HEK293 (cell line): ENCODE results near the gene MDN1.

Source experiments
- HOXD13 ChIP-seq: sonication (generic); formaldehyde crosslinking; IDR thresholded peaks from 2 replicates; pipeline ENCODE4 v1.8.0; 2022; ENCODE audit warnings: missing genetic modification reagents, borderline replicate concordance
- IKZF3 ChIP-seq: fragments of 450-650 bp; IDR thresholded peaks from 2 replicates; pipeline ENCODE4 v1.5.0; 2018; ENCODE audit warnings: missing biosample characterization, mild to moderate bottlenecking, missing genetic modification characterization, moderate library complexity
- KLF9 ChIP-seq: fragments of 450-650 bp; formaldehyde crosslinking; IDR thresholded peaks from 2 replicates; pipeline ENCODE4 v1.5.1; 2016; ENCODE audit warnings: missing biosample characterization, missing genetic modification characterization, low read depth
- OVOL3 ChIP-seq: fragments of 450-650 bp; formaldehyde crosslinking; IDR thresholded peaks from 2 replicates; pipeline ENCODE4 v1.5.1; 2016; ENCODE audit warnings: missing biosample characterization, missing genetic modification characterization
- REPIN1 ChIP-seq: fragments of 450-650 bp; formaldehyde crosslinking; IDR thresholded peaks from 2 replicates; pipeline ENCODE4 v1.5.1; 2017; ENCODE audit warnings: missing biosample characterization, missing genetic modification characterization, low read depth
- SP3 ChIP-seq: fragments of 450-650 bp; formaldehyde crosslinking; IDR thresholded peaks from 2 replicates; pipeline ENCODE4 v1.5.1; 2016; ENCODE audit warnings: missing biosample characterization, missing genetic modification characterization
- SP7 ChIP-seq: fragments of 450-650 bp; formaldehyde crosslinking; IDR thresholded peaks from 2 replicates; pipeline ENCODE4 v1.5.1; 2016; ENCODE audit warnings: missing biosample characterization, missing genetic modification characterization
- ZBTB21 ChIP-seq: fragments of 450-650 bp; formaldehyde crosslinking; IDR thresholded peaks from 2 replicates; pipeline ENCODE4 v1.5.1; 2017; ENCODE audit warnings: missing biosample characterization, missing genetic modification characterization
- ZFHX2 ChIP-seq: fragments of 450-650 bp; formaldehyde crosslinking; conservative IDR thresholded peaks from 2 replicates; pipeline ENCODE4 v1.5.1; 2016; ENCODE audit warnings: missing biosample characterization, missing genetic modification characterization
- ZFP41 ChIP-seq: fragments of 450-650 bp; formaldehyde crosslinking; IDR thresholded peaks from 2 replicates; pipeline ENCODE4 v1.5.1; 2016; ENCODE audit warnings: missing biosample characterization, missing genetic modification characterization, borderline replicate concordance
- ZNF114 ChIP-seq: fragments of 450-650 bp; formaldehyde crosslinking; IDR thresholded peaks from 2 replicates; pipeline ENCODE4 v1.5.0; 2017; ENCODE audit warnings: missing biosample characterization, missing genetic modification characterization
- ZNF169 ChIP-seq: fragments of 450-650 bp; formaldehyde crosslinking; IDR thresholded peaks from 2 replicates; pipeline ENCODE4 v1.5.1; 2016; ENCODE audit warnings: missing biosample characterization, missing genetic modification characterization
- ZNF175 ChIP-seq: fragments of 450-650 bp; formaldehyde crosslinking; IDR thresholded peaks from 2 replicates; pipeline ENCODE4 v1.5.1; 2016; ENCODE audit warnings: missing biosample characterization, missing genetic modification characterization
- ZNF19 ChIP-seq: fragments of 450-650 bp; formaldehyde crosslinking; IDR thresholded peaks from 2 replicates; pipeline ENCODE4; 2016; ENCODE audit warnings: missing biosample characterization, missing genetic modification characterization, low read depth
- ZNF214 ChIP-seq: fragments of 450-650 bp; formaldehyde crosslinking; IDR thresholded peaks from 2 replicates; pipeline ENCODE4 v1.5.1; 2017; ENCODE audit warnings: missing biosample characterization, mild to moderate bottlenecking, missing genetic modification characterization, borderline replicate concordance
- ZNF223 ChIP-seq: fragments of 450-650 bp; formaldehyde crosslinking; IDR thresholded peaks from 2 replicates; pipeline ENCODE4 v1.5.1; 2016; ENCODE audit warnings: missing biosample characterization, missing genetic modification characterization
- ZNF266 ChIP-seq: fragments of 450-650 bp; formaldehyde crosslinking; IDR thresholded peaks from 2 replicates; pipeline ENCODE4 v1.5.1; 2016; ENCODE audit warnings: missing biosample characterization, missing genetic modification characterization, low read depth
- ZNF335 ChIP-seq: fragments of 450-650 bp; formaldehyde crosslinking; conservative IDR thresholded peaks from 2 replicates; pipeline ENCODE4 v1.5.1; 2016; ENCODE audit warnings: missing biosample characterization, missing genetic modification characterization
- ZNF350 ChIP-seq: fragments of 450-650 bp; formaldehyde crosslinking; IDR thresholded peaks from 2 replicates; pipeline ENCODE4 v1.5.0; 2017; ENCODE audit warnings: missing biosample characterization, mild to moderate bottlenecking, missing genetic modification characterization
- ZNF404 ChIP-seq: fragments of 450-650 bp; formaldehyde crosslinking; IDR thresholded peaks from 2 replicates; pipeline ENCODE4 v1.5.1; 2017; ENCODE audit warnings: missing biosample characterization, missing genetic modification characterization
- ZNF530 ChIP-seq: fragments of 450-650 bp; formaldehyde crosslinking; IDR thresholded peaks from 2 replicates; pipeline ENCODE4 v1.5.1; 2016; ENCODE audit warnings: low read depth, missing biosample characterization, missing genetic modification characterization
- ZNF544 ChIP-seq: fragments of 450-650 bp; formaldehyde crosslinking; IDR thresholded peaks from 2 replicates; pipeline ENCODE4 v1.5.0; 2017; ENCODE audit warnings: missing biosample characterization, missing genetic modification characterization
- ZNF555 ChIP-seq: fragments of 450-650 bp; formaldehyde crosslinking; conservative IDR thresholded peaks from 2 replicates; pipeline ENCODE4 v1.5.1; 2017; ENCODE audit warnings: missing biosample characterization, mild to moderate bottlenecking, missing genetic modification characterization, inconsistent platforms
- ZNF558 ChIP-seq: fragments of 450-650 bp; formaldehyde crosslinking; IDR thresholded peaks from 2 replicates; pipeline ENCODE4 v1.5.1; 2016; ENCODE audit warnings: missing biosample characterization, missing genetic modification characterization
- ZNF561 ChIP-seq: fragments of 450-650 bp; IDR thresholded peaks from 2 replicates; pipeline ENCODE4 v1.5.1; 2018; ENCODE audit warnings: missing biosample characterization, missing genetic modification characterization, borderline replicate concordance
- ZNF621 ChIP-seq: fragments of 450-650 bp; formaldehyde crosslinking; IDR thresholded peaks from 2 replicates; pipeline ENCODE4 v1.5.1; 2017; ENCODE audit warnings: missing biosample characterization, missing genetic modification characterization
- ZNF701 ChIP-seq: fragments of 450-650 bp; formaldehyde crosslinking; IDR thresholded peaks from 2 replicates; pipeline ENCODE4 v1.5.1; 2016; ENCODE audit warnings: missing biosample characterization, missing genetic modification characterization
- ZNF792 ChIP-seq: fragments of 450-650 bp; formaldehyde crosslinking; IDR thresholded peaks from 2 replicates; pipeline ENCODE4 v1.5.1; 2016; ENCODE audit warnings: missing biosample characterization, missing genetic modification characterization
- ZXDB ChIP-seq: fragments of 450-650 bp; formaldehyde crosslinking; IDR thresholded peaks from 2 replicates; pipeline ENCODE4 v1.5.1; 2016; ENCODE audit warnings: missing biosample characterization, missing genetic modification characterization
- TF ChIP-seq, protein P1 (sequence below): fragments of 450-650 bp; formaldehyde crosslinking; IDR thresholded peaks from 2 replicates; pipeline ENCODE4 v1.5.1; 2016; ENCODE audit warnings: missing biosample characterization, missing genetic modification characterization
- TF ChIP-seq, protein P2 (sequence below): fragments of 450-650 bp; formaldehyde crosslinking; IDR thresholded peaks from 2 replicates; pipeline ENCODE4 v1.5.1; 2016; ENCODE audit warnings: missing biosample characterization, missing genetic modification characterization
- TF ChIP-seq, protein P3 (sequence below): fragments of 450-650 bp; formaldehyde crosslinking; IDR thresholded peaks from 2 replicates; pipeline ENCODE4 v1.5.1; 2016; ENCODE audit warnings: missing biosample characterization, missing genetic modification characterization
- TF ChIP-seq, protein P4 (sequence below): fragments of 450-650 bp; IDR thresholded peaks from 2 replicates; pipeline ENCODE4 v1.5.1; 2018; ENCODE audit warnings: missing biosample characterization, missing genetic modification characterization

Gene MDN1

DNA sequence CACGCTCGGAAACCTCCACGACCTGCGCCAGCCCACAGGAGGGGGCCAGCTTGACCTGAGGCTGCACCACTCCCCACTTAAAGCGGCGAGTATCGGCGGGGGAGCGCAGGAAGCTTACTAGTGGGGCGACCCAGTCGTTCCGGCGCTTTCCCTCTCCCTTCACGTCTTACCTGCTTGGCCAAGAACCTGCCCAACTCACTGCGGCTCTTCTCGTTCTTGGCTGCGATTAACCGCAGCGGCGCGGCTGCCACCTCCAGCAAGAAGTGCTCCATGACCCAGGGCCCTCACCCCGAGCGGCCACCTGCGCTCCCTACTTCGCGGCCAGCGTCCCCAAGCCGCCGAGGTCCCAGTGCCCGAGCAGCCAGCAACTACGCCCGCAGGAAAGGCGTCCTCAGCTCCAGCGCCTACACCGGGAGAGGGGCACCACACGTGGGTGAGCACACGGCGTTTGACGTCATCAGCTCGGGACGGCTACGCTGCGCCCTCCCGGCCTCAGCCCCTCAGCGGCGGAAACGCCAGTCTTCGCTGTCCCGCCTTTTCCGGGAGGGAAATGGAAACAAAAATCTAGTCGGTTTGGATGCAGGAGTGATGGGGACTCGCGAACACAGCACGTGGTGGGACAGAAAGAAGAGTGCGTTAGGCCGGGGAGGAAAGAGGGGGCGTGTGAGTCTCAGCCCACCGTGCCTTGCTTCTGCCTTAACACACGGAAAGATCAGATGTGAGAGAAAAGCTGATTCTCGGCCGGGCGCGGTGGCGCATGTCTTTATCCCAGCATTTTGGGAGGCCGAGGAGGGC lies at the start of gene MDN1 (continued):
- TF ChIP-seq ZNF701 (tag by site-specific recombination) (0 out of 2 replicates have a peak, but pooled peaks have one; percentile 17), ZNF175 (no peak), ZNF530 (tag by site-specific recombination) (no peak), ZNF335 (peak; percentile 74), ZNF214 (tag by site-specific recombination) (no peak), ZBTB21 (peak; percentile 97), OVOL3 (no peak), ZNF555 (tag by site-specific recombination) (no peak), HOXD13 (no peak; the same call in 1 of the 2 replicates), SP7 (tag by site-specific recombination) (peak; percentile 71), ZNF558 (no peak), KLF9 (tag by site-specific recombination) (peak; percentile 71), ZNF169 (no peak), ZNF561 (tag by site-specific recombination) (no peak), ZNF544 (tag by site-specific recombination) (no peak), ZNF114 (tag by site-specific recombination) (no peak), ZFHX2 (tag by site-specific recombination) (peak; percentile 94), ZNF266 (no peak), ZXDB (tag by site-specific recombination) (peak; percentile 89), ZFP41 (tag by site-specific recombination) (no peak), ZNF621 (tag by site-specific recombination) (no peak), ZNF350 (tag by site-specific recombination) (no peak), ZNF792 (0 out of 2 replicates have a peak, but pooled peaks have one; percentile 20), IKZF3 (tag by site-specific recombination) (peak; percentile 72), ZNF404 (tag by site-specific recombination) (no peak), REPIN1 (tag by site-specific recombination) (0 out of 2 replicates have a peak, but pooled peaks have one; percentile 46), ZNF19 (tag by site-specific recombination) (no peak), ZNF223 (tag by site-specific recombination) (no peak; the same call in none of the 2 replicates), SP3 (tag by site-specific recombination) (peak; percentile 75)
- TF ChIP-seq, protein P1, sequence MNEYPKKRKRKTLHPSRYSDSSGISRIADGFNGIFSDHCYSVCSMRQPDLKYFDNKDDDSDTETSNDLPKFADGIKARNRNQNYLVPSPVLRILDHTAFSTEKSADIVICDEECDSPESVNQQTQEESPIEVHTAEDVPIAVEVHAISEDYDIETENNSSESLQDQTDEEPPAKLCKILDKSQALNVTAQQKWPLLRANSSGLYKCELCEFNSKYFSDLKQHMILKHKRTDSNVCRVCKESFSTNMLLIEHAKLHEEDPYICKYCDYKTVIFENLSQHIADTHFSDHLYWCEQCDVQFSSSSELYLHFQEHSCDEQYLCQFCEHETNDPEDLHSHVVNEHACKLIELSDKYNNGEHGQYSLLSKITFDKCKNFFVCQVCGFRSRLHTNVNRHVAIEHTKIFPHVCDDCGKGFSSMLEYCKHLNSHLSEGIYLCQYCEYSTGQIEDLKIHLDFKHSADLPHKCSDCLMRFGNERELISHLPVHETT (tag by site-specific recombination): peak; percentile 40
- TF ChIP-seq, protein P2, sequence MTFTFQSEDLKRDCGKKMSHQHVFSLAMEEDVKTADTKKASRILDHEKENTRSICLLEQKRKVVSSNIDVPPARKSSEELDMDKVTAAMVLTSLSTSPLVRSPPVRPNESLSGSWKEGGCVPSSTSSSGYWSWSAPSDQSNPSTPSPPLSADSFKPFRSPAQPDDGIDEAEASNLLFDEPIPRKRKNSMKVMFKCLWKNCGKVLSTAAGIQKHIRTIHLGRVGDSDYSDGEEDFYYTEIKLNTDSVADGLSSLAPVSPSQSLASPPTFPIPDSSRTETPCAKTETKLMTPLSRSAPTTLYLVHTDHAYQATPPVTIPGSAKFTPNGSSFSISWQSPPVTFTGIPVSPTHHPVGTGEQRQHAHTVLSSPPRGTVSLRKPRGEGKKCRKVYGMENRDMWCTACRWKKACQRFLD (tag by site-specific recombination): no peak; the same call in 1 of the 2 replicates
- TF ChIP-seq, protein P3, sequence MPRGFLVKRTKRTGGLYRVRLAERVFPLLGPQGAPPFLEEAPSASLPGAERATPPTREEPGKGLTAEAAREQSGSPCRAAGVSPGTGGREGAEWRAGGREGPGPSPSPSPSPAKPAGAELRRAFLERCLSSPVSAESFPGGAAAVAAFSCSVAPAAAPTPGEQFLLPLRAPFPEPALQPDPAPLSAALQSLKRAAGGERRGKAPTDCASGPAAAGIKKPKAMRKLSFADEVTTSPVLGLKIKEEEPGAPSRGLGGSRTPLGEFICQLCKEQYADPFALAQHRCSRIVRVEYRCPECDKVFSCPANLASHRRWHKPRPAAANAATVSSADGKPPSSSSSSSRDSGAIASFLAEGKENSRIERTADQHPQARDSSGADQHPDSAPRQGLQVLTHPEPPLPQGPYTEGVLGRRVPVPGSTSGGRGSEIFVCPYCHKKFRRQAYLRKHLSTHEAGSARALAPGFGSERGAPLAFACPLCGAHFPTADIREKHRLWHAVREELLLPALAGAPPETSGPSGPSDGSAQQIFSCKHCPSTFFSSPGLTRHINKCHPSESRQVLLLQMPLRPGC (tag by site-specific recombination): peak; percentile 5
- TF ChIP-seq, protein P4, sequence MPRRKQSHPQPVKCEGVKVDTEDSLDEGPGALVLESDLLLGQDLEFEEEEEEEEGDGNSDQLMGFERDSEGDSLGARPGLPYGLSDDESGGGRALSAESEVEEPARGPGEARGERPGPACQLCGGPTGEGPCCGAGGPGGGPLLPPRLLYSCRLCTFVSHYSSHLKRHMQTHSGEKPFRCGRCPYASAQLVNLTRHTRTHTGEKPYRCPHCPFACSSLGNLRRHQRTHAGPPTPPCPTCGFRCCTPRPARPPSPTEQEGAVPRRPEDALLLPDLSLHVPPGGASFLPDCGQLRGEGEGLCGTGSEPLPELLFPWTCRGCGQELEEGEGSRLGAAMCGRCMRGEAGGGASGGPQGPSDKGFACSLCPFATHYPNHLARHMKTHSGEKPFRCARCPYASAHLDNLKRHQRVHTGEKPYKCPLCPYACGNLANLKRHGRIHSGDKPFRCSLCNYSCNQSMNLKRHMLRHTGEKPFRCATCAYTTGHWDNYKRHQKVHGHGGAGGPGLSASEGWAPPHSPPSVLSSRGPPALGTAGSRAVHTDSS: peak; percentile 64
